Femur (tissue), 1 donor: ENCODE measurements around the gene FOXS1.
"Not testable (repeated sequence)": the region's sequence is repeated elsewhere in the genome, so short reads cannot be mapped to it uniquely, and the experiment has no call there.

ENCODE experiments used
- DNase-seq: peaks from one replicate; pipeline ENCODE4 v3.0.0-alpha.2; 2017

FOXS1 gene

DNA sequence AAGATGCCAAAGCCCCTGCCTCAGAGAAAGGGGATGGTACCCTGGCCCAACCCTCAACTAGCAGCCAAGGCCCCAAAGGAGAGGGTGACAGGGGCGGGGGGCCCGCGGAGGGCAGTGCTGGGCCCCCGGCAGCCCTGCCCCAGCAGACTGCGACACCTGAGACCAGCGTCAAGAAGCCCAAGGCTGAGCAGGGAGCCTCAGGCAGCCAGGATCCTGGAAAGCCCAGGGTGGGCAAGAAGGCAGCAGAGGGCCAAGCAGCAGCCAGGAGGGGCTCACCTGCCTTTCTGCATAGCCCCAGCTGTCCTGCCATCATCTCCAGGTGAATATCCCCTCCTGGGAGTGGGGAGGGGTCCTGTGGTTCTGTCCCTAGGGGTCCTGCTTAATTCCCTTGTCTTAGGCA lies 25.2 kb downstream of the FOXS1 start:
- DNase-seq: no peak

DNA sequence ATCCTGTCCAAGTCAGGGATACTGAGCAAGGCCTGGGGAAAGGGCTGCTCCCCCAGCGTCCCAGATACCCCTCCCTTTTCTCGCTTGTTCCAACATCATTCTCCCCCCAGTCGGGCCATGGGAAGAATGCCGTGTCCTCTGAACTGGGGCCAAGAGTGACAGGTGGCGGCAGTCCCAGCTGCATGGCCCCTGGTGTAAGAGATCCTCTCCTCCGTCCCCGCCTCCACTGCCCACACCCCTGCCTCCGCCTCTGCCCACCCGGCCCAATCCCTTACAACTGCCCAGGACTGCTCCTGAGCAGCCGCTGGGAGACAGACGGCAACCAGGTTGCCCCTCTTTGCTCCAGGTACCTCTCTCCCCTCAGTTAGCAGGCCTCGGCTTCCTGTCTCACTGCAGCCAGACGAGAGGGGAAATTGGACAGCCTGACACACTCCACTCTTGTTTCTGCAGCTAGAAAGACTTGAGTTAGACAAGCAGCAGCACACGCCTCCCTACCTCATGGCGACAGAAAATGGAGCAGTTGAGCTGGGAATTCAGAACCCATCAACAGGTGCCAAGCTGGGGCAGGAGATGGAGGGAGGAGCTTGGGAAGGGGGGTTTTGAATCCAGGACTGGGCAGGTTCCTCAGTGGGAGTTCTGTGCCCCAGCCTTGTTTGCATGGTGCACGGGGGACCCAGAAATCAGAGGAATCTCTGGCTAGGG lies 26.2 kb downstream of the FOXS1 start, which contains the start of gene MYLK2:
TSS of gene MYLK2 (plus strand) at position 274 of the 702 bp plus-strand sequence. CDS start at position 499, 225 bp downstream.
- peak; percentile 86 for DNase-seq

DNA sequence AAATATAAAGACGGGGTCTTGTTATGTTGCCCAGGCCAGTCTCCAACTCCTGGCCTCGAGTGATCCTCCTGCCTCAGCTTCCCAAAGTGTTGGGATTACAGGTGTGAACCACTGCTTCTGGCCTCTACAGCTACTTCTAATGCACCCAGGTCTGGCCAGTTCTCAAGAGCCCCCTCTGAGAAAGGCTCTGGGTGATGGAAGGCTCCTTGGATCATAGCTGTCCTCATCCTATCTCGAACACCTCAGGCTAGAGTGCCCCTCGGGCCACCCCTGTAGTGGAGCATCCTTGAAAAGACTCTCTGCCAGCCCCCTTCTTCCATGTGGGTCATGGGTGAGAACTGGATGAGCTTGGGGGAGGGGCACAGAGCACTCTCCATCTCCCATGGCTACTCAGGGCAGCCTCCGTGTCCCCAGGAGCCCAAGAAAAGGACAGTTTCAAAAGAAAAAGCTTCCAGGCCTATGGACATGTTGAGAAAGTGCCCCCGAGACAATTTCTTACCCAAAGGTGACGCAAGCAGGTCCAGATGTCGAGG lies 27.0 kb downstream of the FOXS1 start:
- DNase-seq: no peak

DNA sequence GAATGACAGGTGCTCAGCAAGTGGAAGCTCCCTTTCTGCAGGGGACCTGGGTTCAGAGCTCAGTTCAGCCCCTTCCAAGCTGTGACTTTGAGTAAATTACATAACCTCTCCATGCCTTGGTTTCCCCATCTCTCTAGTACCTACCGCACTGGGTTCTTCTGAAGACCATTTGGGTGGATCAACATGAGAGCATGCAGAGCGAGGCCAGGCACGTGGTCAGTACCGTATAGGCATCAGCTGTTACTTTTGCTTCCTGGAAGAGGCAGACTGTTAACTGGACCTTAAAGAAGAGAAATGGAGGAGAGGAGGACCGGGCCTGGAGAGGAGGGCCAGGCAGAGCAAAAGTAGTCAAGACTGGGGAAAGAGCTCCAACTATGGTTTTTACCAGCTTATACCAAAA lies 27.9 kb downstream of the FOXS1 start:
- DNase-seq: no peak

DNA sequence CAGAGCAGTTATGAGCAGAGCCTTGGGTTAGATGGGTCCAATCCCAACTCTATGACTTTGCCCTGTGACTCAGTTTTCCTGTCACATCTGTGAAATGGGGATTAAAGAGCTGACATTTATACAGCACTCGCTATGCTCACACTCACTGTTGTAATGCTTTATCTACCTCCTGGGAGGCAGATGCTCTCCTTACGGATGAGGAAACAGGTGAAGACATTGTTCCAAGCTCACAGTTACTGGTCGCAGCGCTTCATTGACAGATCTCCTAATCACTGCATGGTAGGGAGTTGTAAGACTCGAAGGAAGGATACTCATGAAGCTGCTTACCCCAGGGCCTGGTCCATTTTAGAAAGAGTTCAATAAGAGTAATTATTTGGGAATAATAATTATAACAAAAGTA lies 29.2 kb downstream of the FOXS1 start:
- no peak for DNase-seq

DNA sequence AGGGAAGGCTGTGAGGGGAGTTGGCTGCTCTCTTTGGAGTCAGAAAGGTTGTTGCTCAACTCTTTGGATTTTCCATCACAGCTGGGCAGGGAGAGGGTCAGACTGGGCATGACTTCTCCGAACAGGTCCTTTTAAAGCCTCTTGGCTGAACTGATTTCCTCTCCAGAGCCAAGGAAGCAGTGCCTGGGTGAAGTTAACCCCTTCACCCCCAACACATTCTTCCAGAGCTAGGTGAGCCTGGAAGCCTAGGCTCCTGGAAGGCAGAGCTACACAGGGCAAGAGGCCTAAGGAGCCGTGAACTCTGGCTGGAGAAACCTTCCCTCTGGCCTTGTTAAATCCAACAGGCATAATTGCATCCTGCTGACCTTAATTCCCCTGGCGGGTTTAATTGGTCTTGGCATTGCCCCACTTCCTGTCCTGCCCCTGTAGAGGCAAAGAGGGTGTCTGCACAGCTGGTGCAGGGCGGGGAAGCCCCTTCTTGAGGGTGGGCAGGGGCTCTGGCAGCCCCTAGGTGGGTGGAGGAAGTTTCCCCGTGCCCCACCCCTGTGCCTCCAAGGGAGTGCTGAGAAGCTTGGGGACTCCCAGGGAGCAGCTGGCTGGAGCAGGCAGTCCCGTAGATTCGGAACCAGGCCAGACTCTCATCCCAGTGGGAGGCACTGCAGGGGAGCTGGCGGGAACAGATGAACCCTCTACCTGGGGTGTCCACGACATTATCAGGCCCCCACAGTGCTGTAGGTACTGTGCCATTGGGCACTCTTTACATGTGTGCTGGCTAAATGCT lies 29.8 kb downstream of the FOXS1 start:
- DNase-seq: peak; percentile 44

DNA sequence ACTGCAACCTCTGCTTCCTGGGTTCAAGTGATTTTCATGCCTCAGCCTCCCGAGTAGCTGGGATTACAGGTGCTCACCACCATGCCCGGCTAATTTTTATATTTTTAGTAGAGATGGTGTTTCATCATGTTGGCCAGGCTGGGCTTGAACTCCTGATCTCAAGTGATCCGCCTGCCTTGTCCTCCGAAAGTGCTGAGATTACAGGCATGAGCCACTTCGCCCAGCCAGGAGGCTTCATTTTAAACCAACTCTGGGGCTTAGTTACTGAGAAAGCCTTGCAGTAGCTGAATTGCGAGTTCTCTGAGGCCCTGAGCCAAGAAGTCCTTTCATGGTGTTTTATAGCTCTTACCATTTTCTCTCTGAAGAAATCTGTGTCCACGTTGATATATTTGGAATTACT lies 31.3 kb downstream of the FOXS1 start:
- DNase-seq: not testable (repeated sequence)

DNA sequence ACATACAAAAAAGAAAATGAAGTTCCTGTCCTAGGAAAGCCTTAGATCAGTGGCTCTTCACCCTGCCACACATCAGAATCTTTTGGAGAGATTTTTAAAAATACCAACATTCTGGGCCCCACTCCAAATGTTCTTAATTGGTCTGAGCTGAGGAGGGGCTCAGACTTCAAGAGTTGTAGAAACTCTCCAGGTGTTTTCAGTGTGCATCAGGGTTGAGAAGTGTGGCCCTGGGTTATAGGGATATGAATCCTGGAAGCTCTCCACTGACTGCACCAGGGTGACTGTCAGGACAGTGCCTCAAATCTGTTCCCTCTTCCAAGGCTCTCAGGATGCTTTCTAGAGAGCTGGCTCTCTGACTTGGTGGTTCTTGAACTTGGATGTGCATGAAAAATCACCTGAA lies 31.8 kb downstream of the FOXS1 start:
- no peak for DNase-seq

DNA sequence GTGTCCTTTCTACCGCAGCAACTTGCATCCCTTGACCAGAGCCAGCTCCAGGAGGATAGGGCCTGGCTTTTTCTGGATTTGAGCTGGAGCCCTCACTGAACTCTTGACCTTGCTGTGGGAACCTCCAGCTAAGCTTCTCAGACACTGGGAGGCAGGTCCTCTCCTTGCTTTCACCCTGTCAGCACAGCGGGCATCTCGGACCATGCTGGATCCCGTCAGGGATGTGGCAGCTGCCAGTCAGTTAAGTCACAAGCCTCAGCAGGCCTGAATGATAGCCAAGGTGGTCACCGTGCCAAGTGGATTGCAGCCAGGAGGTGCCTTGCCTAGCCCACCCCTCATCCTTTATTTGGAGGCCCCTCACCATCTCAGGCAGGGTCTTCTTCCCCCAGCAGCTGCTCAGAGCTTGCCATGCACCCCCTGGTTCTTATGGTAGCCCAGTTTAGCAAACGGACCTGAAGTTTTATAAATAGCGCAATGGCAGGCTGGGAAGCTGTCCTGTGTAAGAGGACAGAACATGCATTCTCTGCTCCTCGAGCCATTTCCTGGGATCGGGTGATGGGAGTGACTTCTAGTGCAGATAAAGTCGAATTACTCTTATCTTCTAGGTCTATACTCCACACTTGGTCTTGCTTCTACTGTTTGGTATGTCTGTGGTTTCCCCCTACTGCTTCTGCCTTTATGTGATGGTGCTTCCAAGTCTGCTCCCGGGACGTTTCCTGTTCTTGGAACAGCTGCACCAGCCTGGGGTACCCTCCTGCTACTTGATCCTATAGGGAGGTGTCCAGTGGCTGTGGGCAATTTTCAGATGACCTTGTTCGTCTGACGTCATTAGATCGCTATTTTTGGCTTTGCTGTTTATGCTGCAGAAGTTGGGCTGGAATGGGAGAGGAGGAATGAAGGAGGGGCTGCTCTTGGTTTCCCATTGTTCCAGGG lies 33.3 kb downstream of the FOXS1 start:
- peak; percentile 71 for DNase-seq

DNA sequence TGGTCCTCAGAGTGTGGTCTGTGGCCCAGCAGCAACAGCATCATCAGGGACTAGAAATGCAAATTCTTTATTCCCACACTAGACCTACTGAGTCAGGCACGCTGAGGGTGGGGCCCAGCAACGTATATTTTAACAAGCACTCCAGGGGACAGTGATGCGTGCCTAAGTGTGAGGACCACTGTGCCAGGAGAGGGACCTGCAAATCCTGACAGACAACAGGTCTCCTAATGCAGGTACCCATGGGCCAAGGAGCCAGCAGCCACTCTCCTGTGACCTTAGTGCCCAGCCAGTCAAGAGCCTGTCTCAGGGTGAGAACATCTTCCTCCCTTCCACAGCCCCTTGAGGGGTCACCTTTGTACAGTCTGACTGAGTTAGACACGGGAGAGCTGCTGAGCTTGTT lies 34.2 kb downstream of the FOXS1 start:
- DNase-seq: no peak

DNA sequence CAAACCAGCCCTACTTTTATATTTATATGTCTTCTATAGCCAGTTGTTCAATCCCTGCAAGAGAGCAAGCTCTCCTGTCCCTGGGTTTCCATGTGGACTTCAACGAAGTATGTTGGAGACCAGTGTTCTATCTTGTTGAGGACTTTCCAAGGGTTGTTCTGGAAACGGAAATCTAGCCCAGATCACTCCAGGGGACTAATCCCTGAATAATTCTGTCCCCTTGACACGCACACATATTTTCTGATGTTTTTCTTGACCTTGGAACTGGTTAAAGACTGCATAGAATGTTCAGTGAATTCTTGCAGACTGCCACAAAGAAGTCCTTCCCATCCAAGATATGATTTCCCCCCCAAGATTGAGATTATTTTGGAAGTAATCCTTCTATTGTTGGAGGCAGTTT lies 35.7 kb downstream of the FOXS1 start:
- DNase-seq: no peak

DNA sequence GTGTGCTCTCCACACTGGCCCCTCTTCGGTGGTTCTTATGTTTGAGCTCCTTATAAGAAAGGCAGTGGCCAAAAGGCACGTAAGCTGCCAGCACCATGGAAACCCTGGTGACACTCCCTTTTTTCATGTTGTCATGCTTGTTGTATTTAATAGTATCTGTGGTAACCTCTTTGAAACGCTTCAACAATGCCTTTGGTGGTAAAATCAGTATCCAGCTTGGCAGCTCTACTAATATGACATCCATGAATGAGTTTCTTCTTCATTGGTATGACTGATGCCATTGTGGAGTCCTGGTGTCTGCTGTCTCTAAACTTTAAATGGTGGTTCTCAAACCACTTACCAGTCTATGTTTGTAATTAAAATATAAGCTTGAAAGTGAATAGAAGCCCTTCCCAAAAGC lies 36.9 kb downstream of the FOXS1 start:
- no peak for DNase-seq

DNA sequence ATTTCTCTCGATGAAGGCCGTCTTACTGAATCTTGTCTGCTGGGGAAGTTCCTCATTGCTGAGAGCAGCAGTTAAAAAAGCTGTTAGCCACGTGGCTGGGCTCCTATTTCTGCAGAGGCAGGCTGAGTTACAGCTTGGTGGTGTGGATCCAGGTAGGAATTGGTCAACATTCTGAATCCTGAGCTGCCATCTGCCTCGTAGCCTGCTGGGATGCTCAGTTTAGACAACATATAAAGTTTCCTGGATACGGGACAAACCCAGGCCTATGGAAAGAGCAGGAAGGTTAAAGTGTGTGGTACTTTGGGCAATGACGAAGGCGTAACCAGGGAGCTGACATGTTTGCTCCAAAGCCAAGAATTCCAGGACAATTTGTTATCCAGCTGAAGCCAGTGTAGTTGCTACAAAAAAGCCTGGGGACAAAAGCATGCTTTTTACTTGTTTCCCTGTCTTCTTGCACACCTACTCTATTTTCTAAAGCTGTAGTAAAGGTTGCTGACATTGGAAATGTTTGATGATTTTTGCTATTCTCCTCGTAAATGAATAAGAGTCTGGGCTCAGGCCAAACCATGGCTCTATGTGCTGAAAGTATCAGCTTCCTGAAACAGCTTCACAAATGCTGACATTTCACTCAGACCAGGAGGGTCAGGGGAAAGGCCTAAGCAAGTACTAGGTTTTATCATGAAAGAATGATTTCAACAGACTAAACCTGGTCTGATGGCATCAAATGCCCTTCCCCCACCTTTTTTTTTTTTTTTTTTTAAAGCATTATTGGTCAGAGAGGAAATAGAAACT lies 38.6 kb downstream of the FOXS1 start:
- no peak for DNase-seq

DNA sequence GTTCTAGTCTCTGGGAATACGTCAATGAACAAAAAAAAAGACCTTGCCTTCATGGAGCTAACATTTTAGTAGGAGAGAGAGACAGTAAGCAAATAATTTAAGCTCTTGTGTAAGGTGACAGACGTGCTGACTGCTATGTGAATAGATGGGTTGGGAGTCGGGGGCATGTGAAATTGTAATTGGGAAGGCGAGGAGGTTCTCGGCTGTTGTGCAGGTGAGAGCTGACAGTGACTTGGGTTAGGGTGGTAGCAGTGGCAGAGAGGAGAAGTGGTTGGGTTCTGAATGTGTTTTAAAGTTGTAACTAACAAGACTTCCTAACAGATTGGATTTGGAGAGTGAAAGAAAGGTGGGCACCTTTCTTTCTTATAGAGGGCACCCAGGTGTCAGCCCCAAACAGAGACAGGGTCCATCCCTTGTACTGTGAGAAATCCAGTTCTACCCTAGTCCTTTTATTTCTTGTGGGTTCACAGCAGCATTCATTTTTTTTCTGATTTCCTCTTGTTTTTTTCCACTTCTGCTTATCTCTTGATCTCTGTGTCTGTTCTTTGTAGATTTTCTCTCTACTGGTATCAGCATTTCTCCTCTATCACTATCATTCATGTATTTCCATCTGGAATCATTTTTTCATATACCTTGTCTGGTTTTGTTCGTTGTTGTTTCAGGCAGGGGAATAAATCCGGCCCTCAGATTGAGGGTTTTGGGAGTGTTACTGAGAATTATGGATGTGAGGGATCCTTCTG lies 41.7 kb downstream of the FOXS1 start:
- DNase-seq: no peak

DNA sequence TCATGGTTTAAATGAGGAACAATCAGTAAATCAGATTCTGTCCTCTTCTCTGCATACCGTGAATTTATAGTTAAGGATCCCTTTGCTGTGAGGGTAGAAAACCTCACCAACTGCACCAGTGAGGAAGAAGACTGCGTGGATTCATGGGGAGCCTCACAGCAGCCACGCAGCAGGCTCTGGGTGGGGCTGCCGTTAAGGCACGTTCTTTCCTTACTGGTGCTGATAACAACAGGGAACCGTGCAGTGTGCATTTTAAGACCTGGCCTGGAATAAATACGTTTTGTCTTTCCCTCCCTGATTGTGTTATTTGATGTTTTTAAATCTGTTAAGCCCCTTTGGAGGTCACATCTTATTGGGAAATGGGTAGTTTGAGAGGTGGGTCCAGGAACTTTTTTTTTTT lies 43.9 kb downstream of the FOXS1 start:
- DNase-seq: no peak

DNA sequence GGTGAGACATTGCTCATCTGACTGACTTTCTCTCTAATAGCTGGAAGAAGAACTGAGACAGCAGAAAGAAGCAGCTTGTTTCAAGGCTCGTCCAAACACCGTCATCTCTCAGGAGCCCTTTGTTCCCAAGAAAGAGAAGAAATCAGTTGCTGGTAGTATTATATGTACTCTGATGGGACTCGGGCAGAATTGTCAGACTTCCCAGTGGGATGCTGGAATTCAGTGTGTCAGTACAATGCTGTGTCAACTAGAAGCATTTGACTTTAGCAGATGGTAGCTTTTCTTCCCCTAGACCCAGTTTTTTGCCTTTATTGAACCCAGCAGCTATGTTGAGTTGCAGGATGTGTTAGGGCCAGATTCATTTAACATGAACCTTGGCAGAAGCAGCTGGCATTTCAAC lies 48.0 kb downstream of the FOXS1 start:
- no peak for DNase-seq
